ENCODE results near the gene BIRC7.
A peak's percentile ranks its signal among the peaks of the same experiment; 100 is the strongest.

The BIRC7 gene, protein sequence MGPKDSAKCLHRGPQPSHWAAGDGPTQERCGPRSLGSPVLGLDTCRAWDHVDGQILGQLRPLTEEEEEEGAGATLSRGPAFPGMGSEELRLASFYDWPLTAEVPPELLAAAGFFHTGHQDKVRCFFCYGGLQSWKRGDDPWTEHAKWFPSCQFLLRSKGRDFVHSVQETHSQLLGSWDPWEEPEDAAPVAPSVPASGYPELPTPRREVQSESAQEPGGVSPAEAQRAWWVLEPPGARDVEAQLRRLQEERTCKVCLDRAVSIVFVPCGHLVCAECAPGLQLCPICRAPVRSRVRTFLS

GRCh38 chr20:63235399-63235983 lies at the start of gene BIRC7:
TSS of gene BIRC7 (plus strand) at chr20:63235905. CDS start at chr20:63236097, 192 bp downstream.
- no peak for DNase-seq (ENCODE audit: low read depth, low spot score)

DNA sequence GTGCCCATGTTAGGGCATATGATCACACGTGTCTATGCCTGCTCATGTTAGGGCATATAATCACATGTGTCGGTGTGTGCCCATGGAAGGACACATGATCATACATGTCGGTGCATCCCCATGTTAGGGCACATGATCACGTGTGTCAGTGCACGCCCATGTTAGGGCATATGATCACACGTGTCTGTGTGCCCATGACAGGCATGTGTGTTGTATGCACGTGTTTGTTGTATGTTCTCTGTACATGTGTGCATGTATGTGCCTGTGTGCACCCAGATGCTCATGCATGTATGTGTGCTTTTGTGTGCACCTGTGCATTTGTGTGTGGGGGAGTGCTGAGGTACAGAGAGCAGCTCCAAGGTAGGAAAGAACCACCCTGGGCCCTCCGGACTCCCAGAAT lies 49.6 kb upstream of the BIRC7 start:
- no peak for DNase-seq (ENCODE audit: low read depth, low spot score)
- no peak overlapping the region for H3K27ac ChIP-seq

More at GRCh38 chr20:63235399-63235983, at the start of gene BIRC7:
- H3K27ac ChIP-seq, result no peak within 1 kb of the TSS

- DNase-seq (ENCODE audit: low read depth, low spot score), result peak; percentile 37
- H3K27ac ChIP-seq, result no peak overlapping the region
Observed at GRCh38 chr20:63186528-63187316, 49.0 kb upstream of the BIRC7 start.

GRCh38 chr20:63187338-63188158 lies 48.2 kb upstream of the BIRC7 start:
- no peak for DNase-seq (ENCODE audit: low read depth, low spot score)
- H3K27ac ChIP-seq, result no peak overlapping the region

DNA sequence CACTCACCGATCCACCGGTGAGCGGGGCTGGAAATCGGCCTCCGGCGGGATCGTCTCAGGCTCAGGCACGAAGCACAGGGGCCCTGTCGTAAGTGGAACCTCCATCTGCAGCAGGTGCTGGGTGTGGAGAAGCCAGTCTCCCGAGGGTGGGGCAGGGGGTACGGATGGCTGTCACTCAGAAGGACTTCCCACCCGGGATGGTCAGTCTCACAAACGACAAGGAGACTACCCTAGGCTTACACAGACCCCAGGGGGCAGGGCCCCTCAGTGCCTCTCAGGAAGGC lies 47.6 kb upstream of the BIRC7 start:
- DNase-seq (ENCODE audit: low read depth, low spot score), result no peak
- no peak overlapping the region for H3K27ac ChIP-seq

DNA sequence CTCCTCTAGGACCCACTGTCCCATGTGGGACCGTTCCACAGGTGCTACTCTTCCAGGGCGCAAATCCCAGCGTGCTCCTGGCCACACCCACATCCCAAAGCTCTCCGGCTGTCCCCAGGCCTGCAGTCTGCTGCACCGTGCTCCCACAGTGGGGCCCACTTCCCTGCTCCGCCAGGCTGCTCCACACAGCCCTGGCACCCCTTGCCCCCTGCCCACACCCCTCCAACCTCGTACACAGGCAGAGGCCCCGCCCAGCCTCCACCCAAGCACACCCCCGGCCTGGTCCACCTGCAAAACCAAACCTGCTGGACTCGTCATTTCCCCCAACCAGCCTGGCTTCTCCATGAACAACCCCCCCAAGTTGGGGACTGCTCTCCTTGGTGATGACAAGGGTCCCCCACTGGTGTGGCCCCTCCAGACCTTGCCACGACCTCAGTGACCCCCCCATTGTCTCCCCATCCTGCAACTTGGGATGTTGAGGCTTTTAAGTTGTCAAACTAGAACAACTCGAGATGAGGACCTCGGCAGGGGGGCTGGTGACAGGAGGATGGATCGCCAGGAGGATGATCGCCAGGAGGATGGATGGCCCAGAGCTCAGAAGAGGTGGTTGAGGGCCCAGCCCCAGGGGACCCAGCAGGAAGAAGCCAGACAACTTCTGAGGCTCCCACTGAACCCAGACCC lies 46.9 kb upstream of the BIRC7 start:
- no peak overlapping the region for H3K27ac ChIP-seq
- no peak for DNase-seq (ENCODE audit: low read depth, low spot score)

DNA sequence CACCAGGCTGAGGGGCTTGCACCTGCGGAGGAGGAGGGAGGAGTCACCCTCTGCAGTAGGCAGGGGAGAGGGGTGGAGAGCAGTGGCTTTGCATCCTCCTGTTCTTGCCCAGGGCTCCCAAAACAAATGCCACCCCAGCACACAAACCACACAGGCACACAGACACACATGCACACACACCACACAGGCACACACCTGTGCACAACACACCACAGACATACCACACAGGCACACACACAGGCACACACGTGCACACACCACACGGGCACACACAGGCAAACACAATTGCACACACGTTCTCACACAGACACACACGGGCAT lies 46.4 kb upstream of the BIRC7 start:
- no peak for DNase-seq (ENCODE audit: low read depth, low spot score)
- no peak overlapping the region for H3K27ac ChIP-seq

DNA sequence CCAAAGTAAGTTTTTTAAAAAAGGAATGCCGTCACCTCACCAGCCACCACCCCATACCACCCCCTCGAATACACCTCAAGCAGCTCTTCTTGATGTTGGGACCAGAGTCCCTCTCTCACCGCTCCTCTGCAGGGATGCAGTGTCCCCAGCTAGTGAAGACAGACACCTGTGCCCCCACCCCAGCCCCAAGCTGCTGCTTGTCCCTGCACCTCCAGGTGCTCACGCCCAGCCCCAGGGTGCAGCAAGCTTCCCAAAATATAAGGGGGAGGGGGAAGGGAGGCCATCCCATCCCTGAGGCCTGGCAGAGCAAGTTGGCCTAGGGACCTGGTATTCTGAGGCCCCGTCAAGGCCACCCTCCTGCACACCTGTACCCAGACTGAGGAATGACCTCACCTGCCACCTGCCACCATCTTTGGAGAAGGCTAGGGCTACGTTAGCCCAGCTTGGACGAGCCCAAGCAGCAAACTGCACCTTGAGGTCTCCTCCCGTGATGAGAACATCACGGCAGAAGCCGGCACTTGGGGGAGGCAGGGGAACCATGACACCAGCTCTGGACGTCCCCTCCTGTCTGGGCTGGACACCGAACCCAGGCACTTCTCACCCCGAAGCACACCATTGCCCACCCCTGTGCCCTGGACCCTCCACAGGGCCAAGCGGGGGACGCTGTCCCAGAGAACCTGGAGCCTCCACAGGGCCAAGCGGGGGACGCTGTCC lies 45.7 kb upstream of the BIRC7 start:
- no peak overlapping the region for H3K27ac ChIP-seq
- DNase-seq (ENCODE audit: low read depth, low spot score), result no peak

- no peak overlapping the region for H3K27ac ChIP-seq
- no peak for DNase-seq (ENCODE audit: low read depth, low spot score)
Observed at GRCh38 chr20:63190828-63191227, 44.9 kb upstream of the BIRC7 start.

GRCh38 chr20:63191400-63191799 lies 44.3 kb upstream of the BIRC7 start:
- no peak overlapping the region for H3K27ac ChIP-seq
- DNase-seq (ENCODE audit: low read depth, low spot score), result peak; percentile 78

DNA sequence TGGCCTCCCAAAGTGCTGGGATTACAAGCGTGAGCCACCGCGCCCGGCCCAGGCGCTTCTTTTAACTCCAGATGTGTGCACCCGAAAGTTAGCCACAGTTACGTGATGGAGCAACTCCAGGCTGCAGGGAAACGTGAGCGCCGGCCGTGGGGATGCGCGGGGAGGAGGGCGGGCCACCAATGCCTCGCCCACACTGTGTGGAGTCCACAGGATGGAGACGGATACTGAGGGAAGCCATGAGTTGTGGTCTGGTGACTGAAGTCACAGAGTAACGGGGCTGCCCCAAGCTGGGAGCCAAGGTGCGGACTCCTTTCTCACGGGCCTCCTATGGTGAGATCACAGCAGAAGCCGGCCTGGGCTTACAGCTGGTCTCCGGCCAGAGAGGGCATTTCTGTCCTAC lies 43.0 kb upstream of the BIRC7 start:
- no peak for DNase-seq (ENCODE audit: low read depth, low spot score)
- H3K27ac ChIP-seq, result no peak overlapping the region

GRCh38 chr20:63194007-63194796 lies 41.5 kb upstream of the BIRC7 start:
- DNase-seq (ENCODE audit: low read depth, low spot score), result no peak
- H3K27ac ChIP-seq, result no peak overlapping the region

DNA sequence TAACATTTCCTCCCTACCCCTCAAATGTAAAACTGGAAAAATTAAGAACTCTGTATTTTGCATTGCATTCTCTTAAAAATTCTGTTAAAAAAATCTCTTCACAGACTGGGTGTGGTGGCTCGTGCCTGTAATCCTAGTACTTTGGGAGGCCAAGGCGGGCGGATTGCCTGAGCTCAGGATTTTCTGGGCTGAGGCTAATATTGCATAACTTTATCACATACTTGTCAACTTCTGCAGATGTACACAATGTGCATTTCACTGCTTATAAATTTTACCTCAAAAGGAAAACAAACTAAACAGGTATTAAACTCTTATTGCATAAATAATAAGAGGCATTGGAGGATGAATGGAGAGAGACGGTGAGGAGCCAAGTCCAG lies 40.9 kb upstream of the BIRC7 start:
- no peak overlapping the region for H3K27ac ChIP-seq
- no peak for DNase-seq (ENCODE audit: low read depth, low spot score)

DNA sequence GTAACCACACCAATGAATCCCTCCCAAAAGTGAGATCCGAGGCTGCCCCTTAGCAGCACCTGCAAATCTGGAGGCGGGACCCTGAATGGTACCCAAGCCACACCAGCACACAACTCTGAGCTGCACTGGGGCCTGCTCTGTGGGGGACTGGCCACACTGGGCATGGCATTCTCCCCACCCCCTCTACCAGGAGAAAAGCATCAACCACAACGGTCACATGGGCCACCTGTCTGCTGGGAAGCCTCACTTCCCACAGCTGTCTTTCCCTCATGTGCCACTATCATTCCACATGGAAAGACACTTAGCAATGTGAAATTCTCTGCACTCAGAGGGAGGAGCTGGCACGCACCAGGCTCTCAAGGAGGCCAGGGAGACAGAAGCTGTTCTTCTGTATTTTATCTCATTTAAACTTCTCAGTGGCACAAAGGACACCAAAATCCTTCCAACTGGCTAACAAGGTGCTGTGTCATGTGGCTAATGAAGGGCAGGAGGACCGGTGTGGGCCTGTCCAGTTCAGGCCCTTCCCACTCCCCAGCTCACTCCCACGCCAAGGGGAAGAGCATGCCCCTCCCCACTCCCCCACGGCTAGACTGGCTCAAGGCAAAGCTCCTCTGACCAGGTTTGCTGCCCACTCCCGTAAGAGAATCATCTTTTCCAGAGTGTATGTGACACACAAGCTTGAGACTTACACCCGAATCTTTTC lies 38.8 kb upstream of the BIRC7 start:
- no peak overlapping the region for H3K27ac ChIP-seq
- DNase-seq (ENCODE audit: low read depth, low spot score), result no peak

DNA sequence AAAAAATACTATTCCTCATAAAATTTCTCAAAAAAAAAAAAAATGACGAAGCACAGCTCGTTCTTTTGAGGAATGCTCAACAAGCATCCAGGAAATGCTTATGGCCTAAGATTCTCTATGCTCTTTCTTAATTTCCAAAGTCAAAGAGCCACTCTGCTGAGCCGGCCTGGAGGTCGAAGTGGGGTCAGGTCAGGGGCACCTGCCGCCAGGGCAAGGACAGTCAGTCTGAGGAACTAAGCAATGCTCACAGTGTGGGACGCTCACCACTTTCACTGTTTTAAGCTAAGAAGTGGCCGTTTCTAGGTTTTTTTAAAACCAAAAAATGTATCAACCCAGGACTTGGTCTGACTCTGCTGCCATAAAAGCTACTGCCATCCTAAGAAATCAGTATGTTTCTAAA lies 37.1 kb upstream of the BIRC7 start:
- H3K27ac ChIP-seq, result no peak overlapping the region
- no peak for DNase-seq (ENCODE audit: low read depth, low spot score)

DNA sequence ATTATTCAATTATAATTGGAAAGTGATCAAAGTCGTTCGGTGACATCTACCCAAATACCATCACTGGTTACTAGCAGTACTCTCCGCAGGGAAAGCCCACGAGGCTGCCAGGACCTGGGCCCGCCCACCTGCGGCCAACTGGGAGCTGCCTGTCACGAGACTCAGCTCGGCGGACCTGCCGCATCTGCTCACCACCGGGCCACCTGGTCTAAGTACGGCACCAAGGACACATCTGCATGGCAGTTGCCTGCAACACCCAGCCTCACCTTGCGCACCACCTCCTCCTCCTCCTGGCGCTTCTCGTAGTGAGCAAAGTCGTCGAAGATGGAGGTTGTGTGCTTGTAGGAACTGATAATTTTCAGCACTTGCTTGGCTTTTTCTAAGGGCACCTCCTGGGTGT lies 33.7 kb upstream of the BIRC7 start:
- H3K27ac ChIP-seq, result no peak overlapping the region
- DNase-seq (ENCODE audit: low read depth, low spot score), result no peak

GRCh38 chr20:63202811-63203526 lies 32.7 kb upstream of the BIRC7 start:
- no peak for DNase-seq (ENCODE audit: low read depth, low spot score)
- no peak overlapping the region for H3K27ac ChIP-seq

- no peak overlapping the region for H3K27ac ChIP-seq
- DNase-seq (ENCODE audit: low read depth, low spot score), result no peak
Observed at GRCh38 chr20:63204362-63204761, 31.3 kb upstream of the BIRC7 start.
